ENCODE data around the gene HDAC4. TPM values are rescaled to one million over a fixed set of nuclear protein-coding genes. Genes with fewer than 3 reads are reported as not detected.

HDAC4 gene
- total and polyA plus RNA-seq, 2 experiments from 2014 or later = 8.1 to 41.8 TPM

DNA sequence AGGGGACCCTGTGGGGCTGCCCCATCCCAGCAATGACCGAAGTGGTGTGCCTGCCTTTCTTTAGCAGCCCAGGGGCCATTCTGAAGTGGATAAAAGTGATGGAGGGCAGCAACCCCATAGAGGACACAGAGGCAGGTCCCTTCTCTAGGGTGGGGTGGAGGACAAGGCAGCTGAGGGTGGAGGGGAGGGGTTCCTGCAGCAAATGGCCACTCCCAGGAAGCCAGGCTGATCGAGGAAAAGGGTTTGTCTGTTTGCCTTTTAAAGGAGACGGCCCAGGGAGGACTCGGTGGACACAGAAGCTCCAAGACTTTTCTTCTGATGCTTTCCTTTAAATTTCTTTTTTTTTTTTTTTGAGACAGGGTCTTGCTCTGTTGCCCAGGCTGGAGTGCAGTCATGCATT, 280.2 kb downstream of the HDAC4 start:
- H3K27me3 Mint-ChIP-seq (ENCODE audit: insufficient read depth, low read depth, poor library complexity) = peaks cover 22% of the 10 kb centered on the region
- TF ChIP-seq ZNF331 (CRISPR knock-in tag; IDR thresholded peaks at IDR 0.05; ENCODE audit: low read depth) = no peak
- TF ChIP-seq EZH2phosphoT487 (IDR thresholded peaks at IDR 0.05; ENCODE audit: unreplicated experiment) = no peak
- TF ChIP-seq EZH2 (IDR thresholded peaks at IDR 0.05; ENCODE audit: low read depth, unreplicated experiment) = no peak
- no peak for TF ChIP-seq NANOG (IDR thresholded peaks at IDR 0.05; ENCODE audit: borderline replicate concordance)
- TF ChIP-seq, protein P1, sequence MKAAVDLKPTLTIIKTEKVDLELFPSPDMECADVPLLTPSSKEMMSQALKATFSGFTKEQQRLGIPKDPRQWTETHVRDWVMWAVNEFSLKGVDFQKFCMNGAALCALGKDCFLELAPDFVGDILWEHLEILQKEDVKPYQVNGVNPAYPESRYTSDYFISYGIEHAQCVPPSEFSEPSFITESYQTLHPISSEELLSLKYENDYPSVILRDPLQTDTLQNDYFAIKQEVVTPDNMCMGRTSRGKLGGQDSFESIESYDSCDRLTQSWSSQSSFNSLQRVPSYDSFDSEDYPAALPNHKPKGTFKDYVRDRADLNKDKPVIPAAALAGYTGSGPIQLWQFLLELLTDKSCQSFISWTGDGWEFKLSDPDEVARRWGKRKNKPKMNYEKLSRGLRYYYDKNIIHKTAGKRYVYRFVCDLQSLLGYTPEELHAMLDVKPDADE (IDR thresholded peaks at IDR 0.05) = no peak
- TF ChIP-seq REST (IDR thresholded peaks at IDR 0.05; ENCODE audit: unreplicated experiment) = no peak
- no peak for TF ChIP-seq POLR2AphosphoS5 (IDR thresholded peaks at IDR 0.05; ENCODE audit: low read depth)
- no peak for TF ChIP-seq STAT1 (IDR thresholded peaks at IDR 0.05; ENCODE audit: unreplicated experiment)
- TF ChIP-seq, protein P2, sequence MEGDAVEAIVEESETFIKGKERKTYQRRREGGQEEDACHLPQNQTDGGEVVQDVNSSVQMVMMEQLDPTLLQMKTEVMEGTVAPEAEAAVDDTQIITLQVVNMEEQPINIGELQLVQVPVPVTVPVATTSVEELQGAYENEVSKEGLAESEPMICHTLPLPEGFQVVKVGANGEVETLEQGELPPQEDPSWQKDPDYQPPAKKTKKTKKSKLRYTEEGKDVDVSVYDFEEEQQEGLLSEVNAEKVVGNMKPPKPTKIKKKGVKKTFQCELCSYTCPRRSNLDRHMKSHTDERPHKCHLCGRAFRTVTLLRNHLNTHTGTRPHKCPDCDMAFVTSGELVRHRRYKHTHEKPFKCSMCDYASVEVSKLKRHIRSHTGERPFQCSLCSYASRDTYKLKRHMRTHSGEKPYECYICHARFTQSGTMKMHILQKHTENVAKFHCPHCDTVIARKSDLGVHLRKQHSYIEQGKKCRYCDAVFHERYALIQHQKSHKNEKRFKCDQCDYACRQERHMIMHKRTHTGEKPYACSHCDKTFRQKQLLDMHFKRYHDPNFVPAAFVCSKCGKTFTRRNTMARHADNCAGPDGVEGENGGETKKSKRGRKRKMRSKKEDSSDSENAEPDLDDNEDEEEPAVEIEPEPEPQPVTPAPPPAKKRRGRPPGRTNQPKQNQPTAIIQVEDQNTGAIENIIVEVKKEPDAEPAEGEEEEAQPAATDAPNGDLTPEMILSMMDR (conservative IDR thresholded peaks at IDR 0.05; ENCODE audit: low read depth in 2 of 2) = no peak
- no peak for TF ChIP-seq JUNB (IDR thresholded peaks at IDR 0.05; ENCODE audit: unreplicated experiment)
- TF ChIP-seq ZNF462 (CRISPR knock-in tag; IDR thresholded peaks at IDR 0.05) = no peak
- TF ChIP-seq ZNF114 (CRISPR knock-in tag; IDR thresholded peaks at IDR 0.05) = no peak
- no peak for TF ChIP-seq CREB1 (CRISPR knock-in tag; IDR thresholded peaks at IDR 0.05; ENCODE audit: low read depth)
- Histone ChIP-seq H3K4me2 (no peak overlapping the region), H3K4me3 (no peak overlapping the region), H2AFZ (no peak overlapping the region), H3K9me2 (ENCODE audit: insufficient read depth) (no peaks in the 10 kb centered on the region), H3K36me3 (ENCODE audit: insufficient read depth) (0 out of 2 replicates have a peak, but pooled peaks cover 3% of the 10 kb centered on the region), H4K20me1 (replicated peaks; ENCODE audit: insufficient read depth) (no peaks in the 10 kb centered on the region), H3K27me3 (ENCODE audit: insufficient read depth) (no peaks in the 10 kb centered on the region), H3F3A (replicated peaks; ENCODE audit: low read depth) (no peaks in the 10 kb centered on the region), H3K4me1 (ENCODE audit: insufficient read depth) (no peaks in the 10 kb centered on the region), H3K27ac (ENCODE audit: low read depth) (no peak overlapping the region), H3K79me2 (replicated peaks; ENCODE audit: insufficient read depth) (no peaks in the 10 kb centered on the region)
- peaks cover 21% of the 10 kb centered on the region for H3K36me3 Mint-ChIP-seq (ENCODE audit: low read depth)
- no peak overlapping the region for H3K27ac Mint-ChIP-seq
- no peaks in the 10 kb centered on the region for H3K4me1 Mint-ChIP-seq
- H3K4me3 Mint-ChIP-seq = no peak overlapping the region
- DNase-seq (ENCODE audit: low spot score) (no peak), ATAC-seq (no peak)
- peaks cover 7% of the 10 kb centered on the region; the same call in 2 of the 3 replicates for H3K9me3 Mint-ChIP-seq

Data from GM23338 (cell line).